Anterior cingulate cortex (tissue), 58 donors: ENCODE results near the gene RAD54L2.
"Not testable (repeated sequence)": the region's sequence is repeated elsewhere in the genome, so short reads cannot be mapped to it uniquely, and the experiment has no call there.

ENCODE experiments used
- DNase-seq, 58 donors: peaks; one replicate each; lab custom pipeline; 2025; lab: John Stamatoyannopoulos, UW

RAD54L2 gene, protein sequence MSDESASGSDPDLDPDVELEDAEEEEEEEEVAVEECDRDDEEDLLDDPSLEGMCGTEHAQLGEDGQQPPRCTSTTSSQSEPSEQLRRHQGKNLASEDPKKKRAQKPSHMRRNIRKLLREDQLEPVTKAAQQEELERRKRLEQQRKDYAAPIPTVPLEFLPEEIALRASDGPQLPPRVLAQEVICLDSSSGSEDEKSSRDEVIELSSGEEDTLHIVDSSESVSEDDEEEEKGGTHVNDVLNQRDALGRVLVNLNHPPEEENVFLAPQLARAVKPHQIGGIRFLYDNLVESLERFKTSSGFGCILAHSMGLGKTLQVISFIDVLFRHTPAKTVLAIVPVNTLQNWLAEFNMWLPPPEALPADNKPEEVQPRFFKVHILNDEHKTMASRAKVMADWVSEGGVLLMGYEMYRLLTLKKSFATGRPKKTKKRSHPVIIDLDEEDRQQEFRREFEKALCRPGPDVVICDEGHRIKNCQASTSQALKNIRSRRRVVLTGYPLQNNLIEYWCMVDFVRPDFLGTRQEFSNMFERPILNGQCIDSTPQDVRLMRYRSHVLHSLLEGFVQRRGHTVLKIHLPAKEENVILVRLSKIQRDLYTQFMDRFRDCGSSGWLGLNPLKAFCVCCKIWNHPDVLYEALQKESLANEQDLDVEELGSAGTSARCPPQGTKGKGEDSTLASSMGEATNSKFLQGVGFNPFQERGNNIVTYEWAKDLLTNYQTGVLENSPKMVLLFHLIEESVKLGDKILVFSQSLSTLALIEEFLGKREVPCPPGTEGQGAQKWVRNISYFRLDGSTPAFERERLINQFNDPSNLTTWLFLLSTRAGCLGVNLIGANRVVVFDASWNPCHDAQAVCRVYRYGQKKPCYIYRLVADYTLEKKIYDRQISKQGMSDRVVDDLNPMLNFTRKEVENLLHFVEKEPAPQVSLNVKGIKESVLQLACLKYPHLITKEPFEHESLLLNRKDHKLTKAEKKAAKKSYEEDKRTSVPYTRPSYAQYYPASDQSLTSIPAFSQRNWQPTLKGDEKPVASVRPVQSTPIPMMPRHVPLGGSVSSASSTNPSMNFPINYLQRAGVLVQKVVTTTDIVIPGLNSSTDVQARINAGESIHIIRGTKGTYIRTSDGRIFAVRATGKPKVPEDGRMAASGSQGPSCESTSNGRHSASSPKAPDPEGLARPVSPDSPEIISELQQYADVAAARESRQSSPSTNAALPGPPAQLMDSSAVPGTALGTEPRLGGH (N-terminal part only)

GRCh38 chr3:51538459-51539290, at the start of gene RAD54L2:
RAD54L2 (plus strand) TSS chr3:51538719; CDS start chr3:51590421, 51,702 bp downstream.
- DNase-seq = peak in 56 of 58 donors; percentile 10 to 86 (median 69)

DNA sequence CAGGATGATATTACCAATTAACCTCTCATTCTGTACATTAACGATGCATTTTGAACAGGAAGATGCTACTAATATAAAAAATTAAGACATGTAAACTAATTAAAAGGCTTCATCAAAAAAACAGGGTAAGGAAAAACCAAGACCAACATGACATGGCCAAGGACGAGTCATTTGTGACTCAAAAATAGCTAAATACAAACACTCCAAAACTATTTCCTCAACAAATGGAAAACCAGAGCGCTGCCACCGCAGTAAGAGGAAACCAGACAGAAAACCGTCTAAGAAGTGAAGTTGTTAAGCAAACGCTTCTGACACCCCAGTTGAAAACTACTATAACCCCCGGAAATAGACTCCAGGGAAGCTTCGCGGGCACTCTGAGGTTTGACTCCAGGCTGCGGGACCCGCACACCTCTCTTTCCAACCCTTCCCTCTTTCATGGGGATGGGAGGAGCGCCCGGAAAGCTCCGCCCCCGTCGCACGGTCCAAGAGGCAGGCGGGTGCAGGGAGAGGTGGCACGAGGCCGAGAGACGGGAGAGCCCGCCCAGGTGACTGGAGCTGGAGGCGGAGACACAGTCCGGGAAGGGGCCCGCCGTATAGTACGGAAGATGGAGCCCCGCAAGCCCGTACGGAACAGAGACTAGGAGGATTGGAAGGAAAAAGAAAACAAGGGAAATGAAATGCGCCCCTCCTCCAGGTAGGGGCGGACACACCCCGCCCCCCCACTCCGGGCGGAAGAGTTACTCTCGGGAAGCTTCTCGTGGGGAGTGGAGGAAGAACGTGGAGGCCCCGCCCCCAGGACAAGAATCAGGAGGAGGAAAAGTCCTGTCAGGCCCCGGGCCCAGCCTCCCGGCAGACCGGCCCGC, 39.4 kb upstream of the RAD54L2 start:
- peak; percentile 37 to 91 (median 84) for DNase-seq

GRCh38 chr3:51500632-51501131, 37.8 kb upstream of the RAD54L2 start:
- DNase-seq = peak in 9 of 58 donors; percentile 3 to 25 (median 15)

DNA sequence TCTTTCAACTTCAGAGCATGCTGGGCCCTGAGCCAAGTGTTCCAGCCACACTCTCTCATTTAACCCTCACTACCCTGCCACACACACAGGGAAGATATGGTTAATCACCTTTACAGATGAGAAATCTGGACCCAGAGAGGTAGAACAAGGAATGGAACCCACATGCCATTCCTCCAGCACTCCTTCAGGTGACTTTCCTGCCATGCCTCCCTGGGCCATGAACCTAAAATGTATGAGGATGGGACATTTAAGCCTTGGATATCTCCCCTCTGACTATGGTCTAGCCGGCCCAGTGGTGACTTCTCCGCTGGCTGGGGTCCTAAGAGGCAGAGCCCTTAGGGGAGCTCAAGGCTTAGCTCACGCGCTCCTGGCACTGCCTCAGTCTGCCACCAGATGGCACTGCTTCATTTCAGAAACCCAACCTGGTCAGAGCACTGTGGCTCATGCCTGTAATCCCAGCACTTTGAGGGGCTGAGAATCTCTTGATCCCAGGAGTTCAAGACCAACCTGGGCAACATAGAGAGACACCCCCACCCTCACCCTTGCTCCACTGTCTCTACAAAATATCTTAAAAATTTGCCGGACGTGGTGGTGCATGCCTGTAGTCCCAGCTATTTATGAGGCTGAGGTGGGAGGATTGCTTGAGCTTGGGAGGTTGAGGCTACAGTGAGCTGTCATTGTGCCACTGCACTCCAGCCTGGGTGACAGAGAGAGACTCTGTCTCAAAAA, 36.5 kb upstream of the RAD54L2 start:
- peak in 56 of 58 donors; percentile 1 to 83 (median 50) for DNase-seq

DNA sequence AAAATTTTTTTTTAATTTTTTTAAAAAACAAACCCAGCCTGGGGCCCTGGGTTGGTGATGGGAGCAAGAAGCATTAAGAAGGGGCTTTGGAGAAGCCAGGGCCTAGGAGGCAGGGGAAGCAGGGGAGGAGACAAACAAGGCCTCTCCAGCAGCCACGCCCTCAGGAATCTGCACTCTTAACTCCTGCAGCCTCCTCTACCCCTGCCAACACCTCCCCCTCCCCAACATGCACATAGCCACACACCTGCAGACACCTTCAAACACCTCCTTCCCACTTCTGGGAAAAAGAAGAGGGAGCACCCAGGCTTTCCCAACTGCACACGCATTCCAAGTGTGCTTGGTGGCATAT, 36.0 kb upstream of the RAD54L2 start:
- peak in 1 of 58 donors; percentile 0 for DNase-seq

DNA sequence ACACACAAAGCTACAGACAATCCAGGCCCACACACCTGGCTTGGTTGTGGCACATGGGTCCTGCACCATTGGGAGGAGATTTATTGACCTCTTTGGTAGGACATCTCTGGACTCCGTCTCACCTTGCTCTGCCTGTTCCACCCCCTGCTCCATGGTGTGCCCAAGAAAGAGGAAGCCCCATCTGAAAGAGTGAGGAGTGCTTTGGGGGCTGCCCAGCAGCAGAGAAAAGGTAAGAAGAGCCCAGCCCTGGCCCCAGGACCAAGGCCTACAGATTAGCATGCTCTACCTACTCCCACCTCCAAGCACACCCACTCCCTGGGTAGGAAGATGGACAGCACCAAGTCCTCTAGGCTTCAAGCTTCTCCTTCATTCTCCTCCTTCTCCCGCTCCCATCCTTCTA, 35.5 kb upstream of the RAD54L2 start:
- DNase-seq = no peak

DNA sequence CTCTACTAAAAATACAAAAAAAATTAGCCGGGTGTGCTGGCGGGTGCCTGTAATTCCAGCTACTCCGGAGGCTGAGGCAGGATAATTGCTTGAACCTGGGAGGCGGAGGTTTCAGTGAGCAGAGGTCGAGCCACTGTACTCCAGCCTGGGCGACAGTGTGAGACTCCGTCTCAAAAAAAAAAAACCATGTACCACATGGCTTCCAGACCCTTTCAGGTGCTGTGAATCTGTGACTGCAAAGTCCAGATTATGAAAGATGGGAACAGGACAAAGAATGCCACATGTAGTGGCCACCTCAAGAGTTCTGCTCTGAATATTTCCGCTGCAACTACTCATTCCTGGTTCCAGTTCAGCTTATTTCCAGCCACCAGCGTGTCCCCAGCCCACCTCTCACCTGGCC, 30.3 kb upstream of the RAD54L2 start:
- DNase-seq = no peak

DNA sequence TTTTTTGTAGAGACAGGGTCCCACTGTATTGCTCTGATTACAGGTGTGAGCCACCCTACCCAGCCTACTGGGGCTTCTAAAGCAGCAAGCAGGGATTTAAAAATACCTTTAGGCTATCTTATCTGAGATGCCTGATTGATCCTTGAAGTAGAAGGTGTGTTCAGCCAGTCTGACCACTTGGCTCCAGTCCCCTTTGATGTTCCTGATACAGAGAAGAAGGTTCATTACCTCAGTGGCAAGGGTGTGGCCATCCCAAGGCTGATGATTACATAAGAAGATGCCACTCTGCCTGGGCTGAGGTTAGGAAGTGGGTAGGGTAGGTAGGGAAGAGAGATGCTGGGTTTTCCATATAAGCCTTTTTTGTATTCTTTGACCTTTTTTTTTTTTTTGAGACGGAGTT, 27.5 kb upstream of the RAD54L2 start:
- DNase-seq = no peak

- no peak for DNase-seq
Measured at GRCh38 chr3:51514210-51514609, 24.3 kb upstream of the RAD54L2 start.

DNA sequence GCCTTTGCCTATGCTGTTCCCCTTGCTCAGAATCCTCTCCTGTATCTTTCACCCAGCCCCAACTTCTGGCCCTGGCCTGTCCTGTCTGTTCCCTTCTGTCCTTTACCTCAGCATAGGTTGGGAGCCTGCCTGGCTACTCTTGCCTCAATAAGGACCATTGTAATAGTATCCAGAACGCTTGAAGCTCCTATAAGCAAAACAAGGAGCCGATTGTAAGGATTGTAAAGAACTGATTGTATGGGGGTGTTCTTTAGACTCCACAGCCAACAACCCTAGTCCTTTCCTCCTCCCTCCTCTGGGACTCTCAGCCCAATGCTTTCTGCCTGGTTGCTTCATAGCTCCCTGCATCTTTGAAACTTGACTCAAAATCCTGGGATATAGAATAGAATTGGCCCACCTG, 18.7 kb upstream of the RAD54L2 start:
- DNase-seq = peak in 3 of 58 donors; percentile 1 to 15 (median 2)

GRCh38 chr3:51520906-51521730, 17.4 kb upstream of the RAD54L2 start:
- DNase-seq = not testable (repeated sequence)

DNA sequence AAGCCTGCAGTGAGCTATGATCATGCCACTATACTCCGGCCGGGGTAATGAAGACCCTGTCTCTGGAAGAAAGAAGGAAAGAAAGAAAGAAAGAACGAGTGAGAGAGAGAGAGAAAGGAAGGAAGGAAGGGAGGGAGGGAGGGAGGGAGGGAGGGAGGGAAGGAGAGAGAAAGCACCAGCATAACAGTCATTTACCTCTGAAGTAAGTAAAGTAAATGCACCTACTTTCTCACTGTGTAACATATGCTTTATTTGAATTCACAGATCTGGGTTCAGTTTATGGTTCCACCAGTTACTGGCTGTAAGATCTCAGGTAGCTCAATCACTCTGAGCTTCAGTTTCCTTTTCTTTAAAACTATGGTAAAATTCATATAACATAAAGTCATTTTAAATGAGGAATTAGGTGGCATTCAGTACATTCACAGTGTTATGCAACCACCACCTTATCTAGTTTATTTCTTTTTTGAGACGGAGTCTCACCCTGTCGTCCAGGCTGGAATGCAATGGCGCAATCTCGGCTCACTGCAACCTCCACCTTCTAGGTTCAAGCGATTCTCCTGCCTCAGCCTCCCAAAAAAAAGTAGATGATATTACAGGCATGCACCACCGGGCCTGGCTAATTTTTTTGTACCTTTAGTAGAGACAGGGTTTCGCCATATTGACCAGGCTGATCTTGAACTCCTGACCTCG, 16.1 kb upstream of the RAD54L2 start:
- DNase-seq = no peak

GRCh38 chr3:51524874-51525273, 13.6 kb upstream of the RAD54L2 start:
- not testable (repeated sequence) for DNase-seq

GRCh38 chr3:51530485-51530884, 8.0 kb upstream of the RAD54L2 start:
- DNase-seq = no peak

DNA sequence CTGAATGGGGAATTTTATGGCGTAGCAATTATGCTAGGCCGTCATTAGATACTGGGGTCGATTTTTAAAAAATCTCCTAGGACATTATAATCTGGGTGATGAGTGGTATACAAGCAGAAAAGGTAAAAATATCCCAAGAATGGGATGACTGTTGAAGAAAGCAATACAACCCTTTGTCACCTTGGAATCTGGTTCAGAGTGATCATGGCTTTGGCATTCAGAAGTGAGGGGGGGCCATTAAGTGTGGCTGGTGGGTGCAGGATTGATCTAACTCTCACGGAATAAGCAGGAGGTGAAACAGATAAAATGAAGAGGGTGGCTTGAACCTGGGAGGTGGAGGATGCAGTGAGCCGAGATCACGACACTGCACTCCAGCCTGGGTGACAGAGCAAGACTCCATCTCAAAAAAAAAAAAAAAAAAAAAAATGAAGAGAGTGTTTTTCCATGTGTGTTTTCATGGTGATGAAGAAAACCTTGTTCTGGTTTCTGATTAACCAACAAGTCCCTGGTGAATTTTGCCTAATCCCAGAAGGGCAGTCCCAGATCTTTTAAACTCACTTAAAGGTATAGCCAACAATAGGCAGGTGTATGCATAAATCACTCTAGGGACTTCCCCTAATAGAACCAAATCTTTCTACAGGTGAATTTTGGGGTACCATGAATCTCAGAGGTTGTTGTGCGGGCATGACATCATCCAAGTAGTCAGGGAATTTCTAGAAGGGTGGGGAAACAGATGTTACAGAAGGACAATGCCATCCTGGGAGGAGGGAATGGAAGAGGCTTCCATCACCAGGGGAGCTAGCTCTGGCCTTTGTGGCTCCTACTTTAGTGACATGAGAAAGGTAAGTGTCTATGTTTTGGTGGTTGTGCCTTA, 3.1 kb upstream of the RAD54L2 start:
- DNase-seq = no peak
